Activated CD8-positive, alpha-beta T cell treated with anti-CD3 and anti-CD28 coated beads, Interleukin-2, amount 10 ng/mL, durations not matched to agents 7 days and 5 days (primary cell): ENCODE results near the gene MAPT. TPM values are rescaled to one million over a fixed set of nuclear protein-coding genes. Genes with fewer than 3 reads are reported as not detected.

Experiments used
- ATAC-seq: fragments of 150-1000 bp; cut with Tn5 transposase; one replicate; pipeline ENCODE4 v1.10.0; 2021; ENCODE audit warnings: moderate library complexity
- CTCF ChIA-PET: fragments of 350-600 bp; sonication (Branson Sonifier 250); formaldehyde crosslinking; loops from one replicate; lab custom pipeline; 2021; ENCODE audit warnings: antibody characterized with exemption; lab: Charles Lee
- POLR2A ChIA-PET: fragments of 350-600 bp; sonication (Branson Sonifier 250); formaldehyde crosslinking; loops from one replicate; lab custom pipeline; 2021; ENCODE audit warnings: antibody characterized with exemption; lab: Charles Lee
- DNase-seq: peaks from one replicate; pipeline ENCODE4 v3.0.0-alpha.2; 2020
- H3K27ac Mint-ChIP-seq: one replicate; pipeline ENCODE4 v1.8.0; 2021; ENCODE audit warnings: mild to moderate bottlenecking, mixed read lengths
- H3K27me3 Mint-ChIP-seq: one replicate; pipeline ENCODE4 v1.8.0; 2021; ENCODE audit warnings: low read depth, mixed read lengths
- H3K36me3 Mint-ChIP-seq: one replicate; pipeline ENCODE4 v1.8.0; 2021; ENCODE audit warnings: low read depth, mixed read lengths
- H3K4me1 Mint-ChIP-seq: one replicate; pipeline ENCODE4 v1.8.0; 2021; ENCODE audit warnings: low read depth, mixed read lengths
- H3K4me3 Mint-ChIP-seq: one replicate; pipeline ENCODE4 v1.8.0; 2021; ENCODE audit warnings: mild to moderate bottlenecking, mixed read lengths
- H3K9me3 Mint-ChIP-seq: one replicate; pipeline ENCODE4 v1.8.0; 2022; ENCODE audit warnings: mixed read lengths; ENCODE audit not compliant: insufficient read depth
- total RNA-seq, 2 experiments: library from RNA; stranded (reverse); gene quantifications; one replicate each; pipeline ENCODE4 v1.2.3, GENCODE V29; 2021

MAPT gene
- total RNA-seq, 2 experiments from 2014 or later = 0.11 TPM; not detected in 1

DNA sequence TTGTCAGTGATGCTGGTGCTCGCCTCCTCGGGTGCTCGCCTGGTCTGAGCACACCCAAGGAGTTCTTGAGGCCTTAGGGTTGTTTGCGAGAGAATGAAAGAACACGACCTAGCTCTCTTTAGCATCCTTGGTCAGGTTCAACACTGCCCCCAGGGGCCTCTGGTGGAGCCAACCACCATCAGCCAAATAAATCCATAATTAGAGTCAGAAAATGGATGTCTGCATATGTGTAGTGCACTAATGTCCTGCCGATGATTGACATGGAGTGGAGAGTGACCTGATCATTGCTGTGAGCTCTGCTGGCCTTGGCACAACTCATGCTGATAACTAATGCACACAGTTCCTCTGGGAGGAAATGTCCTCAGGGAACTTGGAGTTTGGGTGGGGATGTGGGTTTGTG is 96.5 kb downstream of the MAPT start:
- no peak overlapping the region for H3K4me3 Mint-ChIP-seq

GRCh38 chr17:45991341-45991740 is 97.0 kb downstream of the MAPT start:
- Mint-ChIP-seq H3K4me1 (no peaks in the 10 kb centered on the region), H3K27me3 (peaks cover 4% of the 10 kb centered on the region), H3K4me3 (no peak overlapping the region), H3K27ac (no peak overlapping the region), H3K9me3 (no peaks in the 10 kb centered on the region), H3K36me3 (no peaks in the 10 kb centered on the region)
- DNase-seq (no peak), ATAC-seq (no peak)
- ChIA-PET CTCF (interaction anchor here (0.8 to 1.2 kb wide), 2 partner anchors 11 to 42 kb away, joined by 3 to 4 read pairs; no protein-coding TSS in a partner anchor), POLR2A (no interaction called here)

More for the DNA sequence above, 96.5 kb downstream of the MAPT start:
- no peak for ATAC-seq
- POLR2A ChIA-PET = no interaction called here
- DNase-seq = no peak
- Mint-ChIP-seq H3K9me3 (no peaks in the 10 kb centered on the region), H3K36me3 (no peaks in the 10 kb centered on the region), H3K27me3 (peaks cover 5% of the 10 kb centered on the region), H3K27ac (no peak overlapping the region), H3K4me1 (no peaks in the 10 kb centered on the region)
- CTCF ChIA-PET = interaction anchor here (0.8 to 1.2 kb wide), 3 partner anchors 11 to 42 kb away, joined by 3 to 4 read pairs (median 4); no protein-coding TSS in a partner anchor

- Mint-ChIP-seq H3K36me3 (no peaks in the 10 kb centered on the region), H3K4me3 (no peak overlapping the region), H3K27me3 (peaks cover 2% of the 10 kb centered on the region), H3K9me3 (no peaks in the 10 kb centered on the region), H3K4me1 (no peaks in the 10 kb centered on the region), H3K27ac (no peak overlapping the region)
- CTCF ChIA-PET = no interaction called here
- ATAC-seq = no peak
- POLR2A ChIA-PET = no interaction called here
- DNase-seq = no peak
Observed at GRCh38 chr17:45992175-45992574, 97.8 kb downstream of the MAPT start.

GRCh38 chr17:45992904-45993303 is 98.5 kb downstream of the MAPT start:
- ChIA-PET POLR2A (no interaction called here), CTCF (no interaction called here)
- no peak overlapping the region for H3K27ac Mint-ChIP-seq
- ATAC-seq (no peak), DNase-seq (no peak)
- H3K36me3 Mint-ChIP-seq = no peaks in the 10 kb centered on the region
- H3K27me3 Mint-ChIP-seq = no peaks in the 10 kb centered on the region
- no peaks in the 10 kb centered on the region for H3K4me1 Mint-ChIP-seq
- no peak overlapping the region for H3K4me3 Mint-ChIP-seq
- no peaks in the 10 kb centered on the region for H3K9me3 Mint-ChIP-seq

DNA sequence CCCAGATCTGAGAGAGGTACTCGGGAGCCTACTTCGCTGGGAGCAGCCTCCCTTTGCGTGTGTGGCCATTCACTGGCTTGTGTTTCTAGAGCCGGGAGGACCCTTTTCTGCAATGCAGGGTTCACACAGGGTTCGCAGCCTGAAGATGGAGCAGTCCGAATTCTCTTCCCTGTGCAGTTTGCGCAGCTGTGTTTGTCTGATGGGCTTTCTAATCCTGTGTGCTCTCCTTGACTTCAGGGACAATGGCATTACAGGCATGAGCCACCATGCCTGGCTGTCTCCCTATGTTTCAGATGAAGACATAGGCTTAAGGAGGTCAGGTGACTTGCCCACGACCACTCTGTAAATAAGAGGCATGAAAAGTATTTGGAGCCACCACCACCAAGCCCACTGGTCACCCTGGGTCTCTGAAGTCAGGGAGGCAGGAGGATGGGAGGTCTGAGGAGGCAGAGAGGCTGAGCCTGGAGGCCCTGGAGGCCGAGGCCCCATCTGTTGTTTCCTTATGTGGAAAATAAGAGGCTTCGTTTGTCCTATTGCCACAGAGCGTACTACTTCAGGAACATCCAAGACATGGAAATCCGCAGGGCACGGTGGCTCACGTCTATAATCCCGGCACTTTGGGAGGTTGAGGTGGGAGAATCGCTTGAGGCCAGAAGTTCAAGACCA is 99.7 kb downstream of the MAPT start:
- no peaks in the 10 kb centered on the region for H3K4me1 Mint-ChIP-seq
- H3K36me3 Mint-ChIP-seq = no peaks in the 10 kb centered on the region
- DNase-seq (no peak), ATAC-seq (no peak)
- H3K4me3 Mint-ChIP-seq = no peak overlapping the region
- no peak overlapping the region for H3K27ac Mint-ChIP-seq
- POLR2A ChIA-PET = no interaction called here
- CTCF ChIA-PET = no interaction called here
- H3K27me3 Mint-ChIP-seq = no peaks in the 10 kb centered on the region
- H3K9me3 Mint-ChIP-seq = no peaks in the 10 kb centered on the region

GRCh38 chr17:45994987-45995386 is 100.6 kb downstream of the MAPT start:
- ATAC-seq (no peak), DNase-seq (no peak)
- H3K9me3 Mint-ChIP-seq = no peaks in the 10 kb centered on the region
- H3K27ac Mint-ChIP-seq = no peak overlapping the region
- POLR2A ChIA-PET = no interaction called here
- CTCF ChIA-PET = interaction anchor here (0.6 kb wide), 1 partner anchor 1504 kb away, joined by 3 read pairs; no protein-coding TSS in a partner anchor
- H3K27me3 Mint-ChIP-seq = no peaks in the 10 kb centered on the region
- no peak overlapping the region for H3K4me3 Mint-ChIP-seq
- H3K36me3 Mint-ChIP-seq = no peaks in the 10 kb centered on the region
- H3K4me1 Mint-ChIP-seq = no peaks in the 10 kb centered on the region

DNA sequence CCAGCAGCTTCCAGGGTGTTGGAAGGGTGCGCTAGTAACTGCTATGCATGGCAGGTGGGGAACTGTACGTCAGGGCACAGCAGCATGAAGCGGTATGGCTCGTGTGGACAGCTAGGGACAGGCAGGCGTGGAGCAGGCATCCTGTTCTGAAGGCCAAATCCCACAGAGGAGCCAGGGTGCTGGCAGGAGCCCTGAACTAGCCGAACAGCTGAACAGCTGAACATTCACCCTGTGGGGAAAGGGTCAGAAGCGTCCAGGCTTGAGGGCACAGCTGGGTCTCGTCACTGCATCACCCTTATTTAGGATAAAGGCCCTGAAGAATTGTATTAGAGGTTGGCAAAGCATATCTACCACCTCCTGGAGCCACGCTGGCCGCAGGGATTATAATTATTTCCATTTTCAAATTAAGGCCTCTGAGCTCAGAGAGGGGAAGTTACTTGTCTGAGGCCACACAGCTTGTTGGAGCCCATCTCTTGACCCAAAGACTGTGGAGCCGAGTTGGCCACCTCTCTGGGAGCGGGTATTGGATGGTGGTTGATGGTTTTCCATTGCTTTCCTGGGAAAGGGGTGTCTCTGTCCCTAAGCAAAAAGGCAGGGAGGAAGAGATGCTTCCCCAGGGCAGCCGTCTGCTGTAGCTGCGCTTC is 101.4 kb downstream of the MAPT start:
- H3K4me3 Mint-ChIP-seq = no peak overlapping the region

DNA sequence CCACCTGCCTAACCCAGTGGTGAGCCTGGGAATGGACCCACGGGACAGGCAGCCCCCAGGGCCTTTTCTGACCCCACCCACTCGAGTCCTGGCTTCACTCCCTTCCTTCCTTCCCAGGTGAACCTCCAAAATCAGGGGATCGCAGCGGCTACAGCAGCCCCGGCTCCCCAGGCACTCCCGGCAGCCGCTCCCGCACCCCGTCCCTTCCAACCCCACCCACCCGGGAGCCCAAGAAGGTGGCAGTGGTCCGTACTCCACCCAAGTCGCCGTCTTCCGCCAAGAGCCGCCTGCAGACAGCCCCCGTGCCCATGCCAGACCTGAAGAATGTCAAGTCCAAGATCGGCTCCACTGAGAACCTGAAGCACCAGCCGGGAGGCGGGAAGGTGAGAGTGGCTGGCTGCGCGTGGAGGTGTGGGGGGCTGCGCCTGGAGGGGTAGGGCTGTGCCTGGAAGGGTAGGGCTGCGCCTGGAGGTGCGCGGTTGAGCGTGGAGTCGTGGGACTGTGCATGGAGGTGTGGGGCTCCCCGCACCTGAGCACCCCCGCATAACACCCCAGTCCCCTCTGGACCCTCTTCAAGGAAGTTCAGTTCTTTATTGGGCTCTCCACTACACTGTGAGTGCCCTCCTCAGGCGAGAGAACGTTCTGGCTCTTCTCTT is 102.1 kb downstream of the MAPT start:
- no peaks in the 10 kb centered on the region for H3K27me3 Mint-ChIP-seq
- no peak for ATAC-seq
- no peak for DNase-seq
- no peak overlapping the region for H3K27ac Mint-ChIP-seq
- no peaks in the 10 kb centered on the region for H3K4me1 Mint-ChIP-seq
- no peak overlapping the region for H3K4me3 Mint-ChIP-seq
- no peaks in the 10 kb centered on the region for H3K36me3 Mint-ChIP-seq
- ChIA-PET CTCF (no interaction called here), POLR2A (interaction anchor here (0.6 kb wide), 1 partner anchor 189 kb away, joined by 3 read pairs; no protein-coding TSS in a partner anchor)
- H3K9me3 Mint-ChIP-seq = no peaks in the 10 kb centered on the region

More for the DNA sequence above, 101.4 kb downstream of the MAPT start:
- no peak overlapping the region for H3K27ac Mint-ChIP-seq
- POLR2A ChIA-PET = no interaction called here
- DNase-seq (no peak), ATAC-seq (no peak)
- no peaks in the 10 kb centered on the region for H3K27me3 Mint-ChIP-seq
- CTCF ChIA-PET = interaction anchor here (0.6 kb wide), 1 partner anchor 1504 kb away, joined by 3 read pairs; no protein-coding TSS in a partner anchor
- no peaks in the 10 kb centered on the region for H3K36me3 Mint-ChIP-seq
- H3K9me3 Mint-ChIP-seq = no peaks in the 10 kb centered on the region
- H3K4me1 Mint-ChIP-seq = no peaks in the 10 kb centered on the region

- ChIA-PET CTCF (no interaction called here), POLR2A (interaction anchor here (0.6 kb wide), 1 partner anchor 189 kb away, joined by 3 read pairs; no protein-coding TSS in a partner anchor)
- H3K4me3 Mint-ChIP-seq = no peak overlapping the region
- DNase-seq (no peak), ATAC-seq (no peak)
- no peaks in the 10 kb centered on the region for H3K9me3 Mint-ChIP-seq
- no peak overlapping the region for H3K27ac Mint-ChIP-seq
- H3K27me3 Mint-ChIP-seq = no peaks in the 10 kb centered on the region
- H3K36me3 Mint-ChIP-seq = no peaks in the 10 kb centered on the region
- H3K4me1 Mint-ChIP-seq = no peaks in the 10 kb centered on the region
Observed at GRCh38 chr17:45997166-45997565, 102.8 kb downstream of the MAPT start.

GRCh38 chr17:45997624-45998023 is 103.3 kb downstream of the MAPT start:
- Mint-ChIP-seq H3K4me3 (no peak overlapping the region), H3K36me3 (no peaks in the 10 kb centered on the region), H3K27me3 (no peaks in the 10 kb centered on the region), H3K27ac (no peak overlapping the region), H3K4me1 (no peaks in the 10 kb centered on the region), H3K9me3 (no peaks in the 10 kb centered on the region)
- ATAC-seq = no peak
- no peak for DNase-seq
- ChIA-PET CTCF (no interaction called here), POLR2A (no interaction called here)

GRCh38 chr17:45998987-45999899 is 104.9 kb downstream of the MAPT start, which contains the start of gene STH:
TSS of gene STH (plus strand) at chr17:45999250. CDS start at chr17:45999280, 30 bp downstream.
- Mint-ChIP-seq H3K9me3 (no peaks in the 10 kb centered on the region), H3K27me3 (no peaks in the 10 kb centered on the region), H3K27ac (no peak within 1 kb of the TSS), H3K4me3 (no peak within 1 kb of the TSS), H3K4me1 (no peaks in the 10 kb centered on the region), H3K36me3 (no peaks in the 10 kb centered on the region)
- DNase-seq = no peak
- POLR2A ChIA-PET = no interaction called here
- CTCF ChIA-PET = interaction anchor here (6.4 kb wide), 1 partner anchor 213 kb away, joined by 53 read pairs; no protein-coding TSS in a partner anchor
- ATAC-seq = no peak
